ENCODE data around the gene TSPAN3.

Gene TSPAN3

DNA sequence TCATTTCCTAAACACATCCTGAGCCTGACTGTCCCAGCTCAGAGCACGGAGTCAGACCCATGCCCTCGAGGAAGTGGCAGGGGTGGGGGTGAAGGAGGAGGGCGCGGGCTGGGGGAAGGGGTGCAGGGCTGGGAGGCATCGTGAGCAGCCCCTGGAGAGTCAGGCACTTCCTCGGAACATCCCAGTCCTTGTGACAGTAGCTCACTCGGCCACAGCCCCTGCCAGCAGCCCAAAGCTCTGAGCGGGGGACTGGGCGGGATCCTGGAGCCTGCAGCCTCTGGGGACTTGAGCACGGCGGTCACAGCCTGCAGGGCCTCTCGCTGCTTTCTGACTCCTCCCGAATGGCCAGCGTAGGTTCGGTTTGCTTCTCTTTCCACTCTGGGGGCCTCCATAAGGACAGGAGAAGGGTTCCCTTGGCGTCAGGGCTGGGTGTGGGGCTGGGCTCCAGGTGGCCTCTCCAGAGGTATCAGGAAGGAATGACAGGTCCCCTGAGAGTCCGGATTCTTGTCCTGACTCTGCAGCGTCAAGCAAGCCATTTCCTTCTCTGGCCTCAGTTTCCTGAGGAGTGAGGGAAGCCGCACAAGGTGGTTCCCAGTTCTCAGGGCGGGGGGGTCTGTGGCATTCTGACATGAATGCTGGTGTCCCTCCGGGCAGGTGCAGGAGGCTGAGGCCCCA, 55.1 kb downstream of the TSPAN3 start:
- no peak for DNase-seq (ENCODE audit: low read depth, low spot score)
- ChIA-PET CTCF (interaction anchor here (0.9 to 1.2 kb wide), 2 partner anchors 20 to 103 kb away, joined by 3 read pairs; no protein-coding TSS in a partner anchor), POLR2A (no interaction called here)
- no peak overlapping the region for H3K4me3 ChIP-seq (ENCODE audit: low read depth, low read length)
- TF ChIP-seq, protein P1, sequence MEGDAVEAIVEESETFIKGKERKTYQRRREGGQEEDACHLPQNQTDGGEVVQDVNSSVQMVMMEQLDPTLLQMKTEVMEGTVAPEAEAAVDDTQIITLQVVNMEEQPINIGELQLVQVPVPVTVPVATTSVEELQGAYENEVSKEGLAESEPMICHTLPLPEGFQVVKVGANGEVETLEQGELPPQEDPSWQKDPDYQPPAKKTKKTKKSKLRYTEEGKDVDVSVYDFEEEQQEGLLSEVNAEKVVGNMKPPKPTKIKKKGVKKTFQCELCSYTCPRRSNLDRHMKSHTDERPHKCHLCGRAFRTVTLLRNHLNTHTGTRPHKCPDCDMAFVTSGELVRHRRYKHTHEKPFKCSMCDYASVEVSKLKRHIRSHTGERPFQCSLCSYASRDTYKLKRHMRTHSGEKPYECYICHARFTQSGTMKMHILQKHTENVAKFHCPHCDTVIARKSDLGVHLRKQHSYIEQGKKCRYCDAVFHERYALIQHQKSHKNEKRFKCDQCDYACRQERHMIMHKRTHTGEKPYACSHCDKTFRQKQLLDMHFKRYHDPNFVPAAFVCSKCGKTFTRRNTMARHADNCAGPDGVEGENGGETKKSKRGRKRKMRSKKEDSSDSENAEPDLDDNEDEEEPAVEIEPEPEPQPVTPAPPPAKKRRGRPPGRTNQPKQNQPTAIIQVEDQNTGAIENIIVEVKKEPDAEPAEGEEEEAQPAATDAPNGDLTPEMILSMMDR (IDR thresholded peaks at IDR 0.05; ENCODE audit: insufficient read depth, low read length, missing control alignments), result no peak

DNA sequence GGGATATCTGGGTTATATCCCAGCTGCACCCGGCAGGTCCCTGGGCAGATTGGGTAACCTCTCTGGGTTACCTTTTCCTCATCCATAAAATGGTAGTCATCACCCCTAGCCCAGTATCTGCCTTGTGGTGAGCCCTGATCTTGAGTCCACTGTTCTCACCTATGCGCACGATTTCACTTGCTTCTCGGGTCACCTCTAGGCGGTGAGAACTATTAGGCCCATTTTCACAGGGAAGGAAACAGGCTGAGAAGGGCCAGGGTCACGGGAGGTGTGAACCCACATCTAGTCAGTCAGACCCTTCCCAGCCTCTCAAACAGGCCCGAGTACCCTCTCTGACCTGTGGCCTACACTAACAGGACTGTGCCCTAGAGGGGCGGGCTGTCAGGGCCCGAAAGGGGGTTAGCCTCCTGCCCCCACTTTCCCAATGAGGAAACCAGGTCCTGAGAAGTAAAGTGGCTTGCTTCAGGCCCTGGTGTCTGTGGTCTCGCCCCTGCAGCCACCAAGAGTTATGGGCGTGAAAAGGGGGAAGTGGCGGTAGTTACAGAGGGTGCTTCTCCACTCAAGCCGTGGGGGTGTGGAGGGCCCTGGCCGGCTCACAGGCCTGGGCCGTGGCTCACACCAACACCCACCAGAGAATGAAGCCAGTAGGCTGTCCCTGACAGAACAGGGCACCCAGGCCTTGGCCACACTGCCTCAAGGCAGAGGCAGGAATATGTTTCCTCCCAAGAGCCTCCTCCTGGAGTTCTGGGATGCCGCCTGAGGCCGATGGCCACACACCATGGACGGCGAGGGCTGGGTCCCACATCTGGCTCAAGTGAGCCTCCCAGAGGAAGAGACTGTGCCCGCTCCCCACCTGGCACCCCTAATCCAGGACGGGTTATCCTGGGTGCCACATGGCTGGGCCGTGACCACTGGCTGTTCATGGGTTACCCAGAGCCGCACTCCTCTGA, 56.5 kb downstream of the TSPAN3 start:
- CTCF ChIA-PET, result interaction anchor here (1.6 kb wide), 1 partner anchor 9 kb away, joined by 4 read pairs; no protein-coding TSS in a partner anchor
- DNase-seq (ENCODE audit: low read depth, low spot score), result no peak
- H3K4me3 ChIP-seq (ENCODE audit: low read depth, low read length), result no peak overlapping the region
- POLR2A ChIA-PET, result no interaction called here
- TF ChIP-seq, protein P1 (IDR thresholded peaks at IDR 0.05; ENCODE audit: insufficient read depth, low read length, missing control alignments), result no peak

DNA sequence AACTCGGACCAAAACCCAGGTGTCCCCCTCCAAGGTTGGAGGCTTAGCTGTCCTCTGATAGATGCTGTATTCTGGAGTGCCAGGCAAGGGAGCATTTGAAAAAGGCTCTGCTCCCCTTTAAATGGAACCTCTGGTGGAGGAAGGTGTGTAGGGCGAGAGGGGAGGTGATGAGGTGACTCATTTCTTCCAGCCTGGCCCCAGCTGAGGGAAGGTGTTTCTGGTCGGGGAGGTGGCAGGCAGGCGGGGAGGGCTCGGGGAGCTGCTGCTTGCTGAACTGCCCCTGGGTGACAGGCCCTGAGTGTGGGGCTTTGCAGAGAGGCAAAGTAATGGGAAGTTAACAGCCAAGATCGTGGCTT, 57.2 kb downstream of the TSPAN3 start:
- no peak for DNase-seq (ENCODE audit: low read depth, low spot score)
- ChIA-PET CTCF (interaction anchor here (1.6 kb wide), 1 partner anchor 10 kb away, joined by 4 read pairs; no protein-coding TSS in a partner anchor), POLR2A (no interaction called here)
- TF ChIP-seq, protein P1 (IDR thresholded peaks at IDR 0.05; ENCODE audit: insufficient read depth, low read length, missing control alignments), result no peak
- no peak overlapping the region for H3K4me3 ChIP-seq (ENCODE audit: low read depth, low read length)

DNA sequence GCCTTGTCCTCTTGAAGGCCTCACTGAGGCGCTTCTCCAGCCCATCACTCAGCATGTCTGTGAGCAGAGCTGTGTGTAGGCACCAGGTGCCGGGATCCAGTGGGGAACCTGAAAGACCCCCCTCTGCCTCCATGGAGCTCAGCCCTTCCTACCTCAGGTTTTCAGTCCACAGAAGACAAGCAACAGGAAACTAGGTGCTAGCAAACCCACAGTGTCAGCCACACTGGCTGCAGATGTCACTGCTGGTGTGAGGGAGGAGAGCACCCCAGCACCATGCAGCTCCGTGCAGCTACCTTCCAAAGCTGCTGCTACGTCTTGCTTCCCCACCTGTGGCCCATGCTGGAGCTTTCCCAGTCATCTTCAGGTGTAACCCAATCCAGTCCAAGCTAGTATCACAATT, 58.0 kb downstream of the TSPAN3 start:
- H3K4me3 ChIP-seq (ENCODE audit: low read depth, low read length), result no peak overlapping the region
- TF ChIP-seq, protein P1 (IDR thresholded peaks at IDR 0.05; ENCODE audit: insufficient read depth, low read length, missing control alignments), result no peak
- no peak for DNase-seq (ENCODE audit: low read depth, low spot score)
- POLR2A ChIA-PET, result no interaction called here
- CTCF ChIA-PET, result interaction anchor here (1.6 kb wide), 1 partner anchor 11 kb away, joined by 4 read pairs; no protein-coding TSS in a partner anchor

DNA sequence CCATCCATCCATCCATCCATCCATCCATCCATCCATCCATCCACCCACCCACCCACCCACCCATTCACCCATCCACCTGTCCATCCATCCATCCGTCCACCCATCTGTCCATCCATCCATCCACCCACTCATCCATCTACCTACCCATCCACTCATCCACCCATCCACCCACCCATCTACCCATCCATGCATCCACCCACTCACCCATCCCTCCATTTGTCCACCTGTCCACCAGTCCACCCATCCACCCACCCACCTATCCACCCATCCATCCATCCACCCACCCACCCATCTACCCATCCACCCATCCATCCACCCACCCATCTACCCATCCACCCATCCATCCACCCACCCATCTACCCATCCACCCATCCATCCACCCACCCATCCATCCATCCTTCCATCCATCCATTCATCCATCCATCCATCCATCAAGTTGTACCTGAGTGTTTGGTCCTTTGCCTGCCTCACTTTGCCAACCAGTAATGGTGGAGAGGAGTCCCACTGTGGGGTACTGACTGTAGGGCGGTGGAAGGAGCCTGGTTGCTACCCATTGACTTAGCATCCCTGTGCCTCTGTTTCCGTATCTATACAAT, 58.7 kb downstream of the TSPAN3 start:
- H3K4me3 ChIP-seq (ENCODE audit: low read depth, low read length), result no peak overlapping the region
- no peak for DNase-seq (ENCODE audit: low read depth, low spot score)
- ChIA-PET POLR2A (no interaction called here), CTCF (no interaction called here)
- TF ChIP-seq, protein P1 (IDR thresholded peaks at IDR 0.05; ENCODE audit: insufficient read depth, low read length, missing control alignments), result no peak

DNA sequence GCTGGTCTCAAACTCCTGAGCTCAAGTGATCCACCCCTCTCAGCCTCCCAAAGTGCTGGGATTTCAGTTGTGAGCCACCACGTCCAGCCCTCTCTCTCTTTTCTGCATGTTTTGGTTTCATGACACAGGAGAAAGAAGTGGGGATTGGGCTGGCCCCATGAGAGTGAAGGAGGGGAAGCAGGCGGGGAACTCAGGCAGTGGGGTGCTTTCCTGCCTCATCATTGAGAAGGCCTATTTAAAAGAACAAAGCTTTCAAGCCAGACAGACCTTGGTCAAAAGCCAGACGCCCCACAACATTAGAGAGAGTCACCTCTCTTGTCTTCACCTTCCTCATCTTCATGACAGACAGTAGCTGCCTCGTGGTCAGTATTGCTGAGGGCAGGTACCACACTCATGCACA, 60.1 kb downstream of the TSPAN3 start:
- ChIA-PET CTCF (interaction anchor here (1.0 to 1.3 kb wide), 2 partner anchors 11 to 12 kb away, joined by 3 to 4 read pairs; no protein-coding TSS in a partner anchor), POLR2A (no interaction called here)
- DNase-seq (ENCODE audit: low read depth, low spot score), result no peak
- no peak overlapping the region for H3K4me3 ChIP-seq (ENCODE audit: low read depth, low read length)
- TF ChIP-seq, protein P1 (IDR thresholded peaks at IDR 0.05; ENCODE audit: insufficient read depth, low read length, missing control alignments), result no peak
